HepG2 (cell line): ENCODE results near the gene H2AZ2. TPM values are rescaled to one million over a fixed set of nuclear protein-coding genes. Genes with fewer than 3 reads are reported as not detected.

ENCODE experiments used
- FIP1L1 ChIP-seq: fragments of 200-400 bp; formaldehyde crosslinking; IDR thresholded peaks from 2 replicates; pipeline ENCODE4 v1.6.1; 2018; ENCODE audit warnings: low read depth, mild to moderate bottlenecking, low read length, moderate library complexity, borderline replicate concordance; ENCODE audit not compliant: insufficient read depth
- GABPA ChIP-seq, 2 experiments: IDR thresholded peaks; 2 replicates each; pipeline ENCODE4 v1.6.1; 2011 to 2016; ENCODE audit warnings: low read depth in 2 of 2, low read length in 1 of 2, missing biosample characterization in 1 of 2, missing genetic modification characterization in 1 of 2
- KLF11 ChIP-seq: IDR thresholded peaks from 2 replicates; pipeline ENCODE4 v1.6.1; 2016; ENCODE audit warnings: missing compliant biosample characterization
- PHF8 ChIP-seq: sonication (generic); formaldehyde crosslinking; IDR thresholded peaks from 2 replicates; pipeline ENCODE4 v1.5.0; 2020; ENCODE audit warnings: missing genetic modification reagents
- SMAD1 ChIP-seq: sonication (generic); formaldehyde crosslinking; IDR thresholded peaks from 2 replicates; pipeline ENCODE4 v1.4.0; 2020; ENCODE audit warnings: missing genetic modification reagents, low read depth, mild to moderate bottlenecking, borderline replicate concordance
- SSRP1 ChIP-seq: IDR thresholded peaks from 2 replicates; pipeline ENCODE4 v1.6.1; 2016; ENCODE audit warnings: control low read depth
- XBP1 ChIP-seq: sonication (generic); formaldehyde crosslinking; IDR thresholded peaks from 2 replicates; pipeline ENCODE4 v1.5.0; 2020; ENCODE audit warnings: missing genetic modification reagents
- ZBTB1 ChIP-seq: sonication (generic); formaldehyde crosslinking; IDR thresholded peaks from 2 replicates; pipeline ENCODE4 v1.4.0; 2020; ENCODE audit warnings: missing genetic modification reagents, borderline replicate concordance
- ZNF382 ChIP-seq: sonication (generic); formaldehyde crosslinking; IDR thresholded peaks from 2 replicates; pipeline ENCODE4 v1.5.0; 2020; ENCODE audit warnings: missing genetic modification reagents, mild to moderate bottlenecking, borderline replicate concordance
- ZNF431 ChIP-seq: sonication (generic); formaldehyde crosslinking; IDR thresholded peaks from 2 replicates; pipeline ENCODE4 v1.9.0; 2022; ENCODE audit warnings: missing genetic modification reagents, low read depth, mild to moderate bottlenecking, borderline replicate concordance
- polyA plus RNA-seq, 8 experiments: library from polyadenylated mRNA; depleted of rRNA in 3 of 8; stranded (reverse) in 7 of 8; unstranded in 1 of 8; fragments of >200 nt; fragmentation: Illumina TruSeq in 4 of 8; extraction: Trizol in 4 of 8; gene quantifications; 2 replicates each; pipeline versions ENCODE4 v1.2.1 to v1.2.3, GENCODE V29; 2011 to 2016; ENCODE audit warnings: low read depth in 4 of 8, missing spikeins in 1 of 8, mixed read lengths in 1 of 8; ENCODE audit not compliant: insufficient read depth in 1 of 8
- total RNA-seq, 5 experiments: library from RNA; depleted of rRNA; stranded (reverse); fragments of >200 nt; fragmentation: Illumina TruSeq; extraction: Trizol; gene quantifications; 2 replicates each; pipeline ENCODE4 v1.2.3, GENCODE V29; 2016; ENCODE audit warnings: low read depth in 1 of 5
- TF ChIP-seq, protein P1 (sequence below): sonication (generic); formaldehyde crosslinking; conservative IDR thresholded peaks from 2 replicates; pipeline ENCODE4 v1.8.0; 2022; ENCODE audit warnings: mild to moderate bottlenecking, moderate library complexity, missing genetic modification reagents
- TF ChIP-seq, protein P2 (sequence below): fragments of 450-650 bp; IDR thresholded peaks from 2 replicates; pipeline ENCODE4 v1.6.1; 2017
- TF ChIP-seq, protein P3 (sequence below): IDR thresholded peaks from 2 replicates; pipeline ENCODE4 v1.6.1; 2012; ENCODE audit warnings: low read depth, low read length, improper control_type of control experiment
- TF ChIP-seq, protein P4 (sequence below): sonication (generic); formaldehyde crosslinking; IDR thresholded peaks from 2 replicates; pipeline ENCODE4 v1.4.0; 2020; ENCODE audit warnings: mild to moderate bottlenecking, missing genetic modification reagents, borderline replicate concordance

H2AZ2 gene
- total and polyA plus RNA-seq, 2 of the 13 experiments (the other 11 are each of a cell fraction or from before 2014, with no cell fraction given): 121 to 223 TPM

DNA sequence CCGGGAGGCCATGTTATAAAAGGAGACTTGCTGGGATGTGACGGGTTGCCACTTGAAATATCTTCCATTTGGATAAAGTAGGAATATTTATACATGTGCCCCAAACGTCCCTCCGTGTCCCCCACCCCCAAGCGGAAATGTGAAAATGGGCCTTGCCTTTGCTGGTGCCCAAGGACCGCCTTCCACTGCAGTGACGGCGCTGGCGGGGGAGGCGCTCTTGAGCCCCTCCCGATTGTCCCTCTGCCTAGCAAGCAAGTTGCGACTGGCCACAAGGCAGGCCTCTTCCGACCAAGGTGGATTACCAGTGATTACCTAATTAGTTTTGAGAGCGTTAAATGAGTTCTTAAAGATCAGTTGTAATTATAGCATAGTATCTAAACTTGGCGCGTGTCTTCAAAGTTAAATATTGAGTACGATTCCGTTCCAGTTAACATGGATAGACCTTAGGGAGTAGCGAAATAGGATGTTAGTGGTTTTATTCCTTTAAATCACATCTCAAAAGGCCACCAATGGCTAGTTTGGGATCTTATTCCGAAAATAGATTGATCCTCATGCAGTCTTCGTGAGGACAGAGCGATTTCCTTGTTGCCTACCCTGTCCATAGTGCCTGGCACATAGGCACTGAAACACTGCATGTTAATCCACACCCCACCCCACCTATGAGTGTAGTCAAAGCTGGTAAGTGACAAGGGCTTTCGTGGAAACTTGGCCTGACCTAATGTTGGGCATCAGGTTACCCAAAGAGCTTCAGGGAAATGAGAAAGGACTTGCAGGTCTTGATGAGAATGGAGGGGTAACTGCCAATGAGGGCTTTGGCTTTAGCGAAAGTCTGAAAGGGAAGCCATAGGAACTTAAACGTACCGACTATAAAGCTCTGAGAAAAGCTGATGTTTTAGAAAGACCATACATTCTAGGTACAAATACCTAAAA lies 50.3 kb downstream of the H2AZ2 start (continued):
- TF ChIP-seq, protein P1, sequence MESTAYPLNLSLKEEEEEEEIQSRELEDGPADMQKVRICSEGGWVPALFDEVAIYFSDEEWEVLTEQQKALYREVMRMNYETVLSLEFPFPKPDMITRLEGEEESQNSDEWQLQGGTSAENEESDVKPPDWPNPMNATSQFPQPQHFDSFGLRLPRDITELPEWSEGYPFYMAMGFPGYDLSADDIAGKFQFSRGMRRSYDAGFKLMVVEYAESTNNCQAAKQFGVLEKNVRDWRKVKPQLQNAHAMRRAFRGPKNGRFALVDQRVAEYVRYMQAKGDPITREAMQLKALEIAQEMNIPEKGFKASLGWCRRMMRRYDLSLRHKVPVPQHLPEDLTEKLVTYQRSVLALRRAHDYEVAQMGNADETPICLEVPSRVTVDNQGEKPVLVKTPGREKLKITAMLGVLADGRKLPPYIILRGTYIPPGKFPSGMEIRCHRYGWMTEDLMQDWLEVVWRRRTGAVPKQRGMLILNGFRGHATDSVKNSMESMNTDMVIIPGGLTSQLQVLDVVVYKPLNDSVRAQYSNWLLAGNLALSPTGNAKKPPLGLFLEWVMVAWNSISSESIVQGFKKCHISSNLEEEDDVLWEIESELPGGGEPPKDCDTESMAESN: 0 out of 2 replicates have a peak, but pooled peaks have one; percentile 52
- TF ChIP-seq SSRP1 (CRISPR knock-in tag): no peak
- 0 out of 2 replicates have a peak, but pooled peaks have one; percentile 6 for TF ChIP-seq ZNF431 (CRISPR knock-in tag)
- no peak for TF ChIP-seq ZNF382 (CRISPR knock-in tag)
- TF ChIP-seq SMAD1 (CRISPR knock-in tag): peak; percentile 41; the same call in 1 of the 2 replicates
- no peak for TF ChIP-seq ZBTB1 (CRISPR knock-in tag)
- TF ChIP-seq KLF11 (CRISPR knock-in tag): no peak
- TF ChIP-seq, protein P2, sequence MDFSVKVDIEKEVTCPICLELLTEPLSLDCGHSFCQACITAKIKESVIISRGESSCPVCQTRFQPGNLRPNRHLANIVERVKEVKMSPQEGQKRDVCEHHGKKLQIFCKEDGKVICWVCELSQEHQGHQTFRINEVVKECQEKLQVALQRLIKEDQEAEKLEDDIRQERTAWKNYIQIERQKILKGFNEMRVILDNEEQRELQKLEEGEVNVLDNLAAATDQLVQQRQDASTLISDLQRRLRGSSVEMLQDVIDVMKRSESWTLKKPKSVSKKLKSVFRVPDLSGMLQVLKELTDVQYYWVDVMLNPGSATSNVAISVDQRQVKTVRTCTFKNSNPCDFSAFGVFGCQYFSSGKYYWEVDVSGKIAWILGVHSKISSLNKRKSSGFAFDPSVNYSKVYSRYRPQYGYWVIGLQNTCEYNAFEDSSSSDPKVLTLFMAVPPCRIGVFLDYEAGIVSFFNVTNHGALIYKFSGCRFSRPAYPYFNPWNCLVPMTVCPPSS: no peak
- TF ChIP-seq GABPA (IDR thresholded peaks at IDR 0.05; ENCODE audit: low read depth, low read length): no peak
- TF ChIP-seq GABPA (CRISPR knock-in tag; IDR thresholded peaks at IDR 0.05; ENCODE audit: low read depth): peak; percentile 60
- TF ChIP-seq XBP1: no peak
- TF ChIP-seq PHF8 (CRISPR knock-in tag): peak; percentile 37
- TF ChIP-seq, protein P3, sequence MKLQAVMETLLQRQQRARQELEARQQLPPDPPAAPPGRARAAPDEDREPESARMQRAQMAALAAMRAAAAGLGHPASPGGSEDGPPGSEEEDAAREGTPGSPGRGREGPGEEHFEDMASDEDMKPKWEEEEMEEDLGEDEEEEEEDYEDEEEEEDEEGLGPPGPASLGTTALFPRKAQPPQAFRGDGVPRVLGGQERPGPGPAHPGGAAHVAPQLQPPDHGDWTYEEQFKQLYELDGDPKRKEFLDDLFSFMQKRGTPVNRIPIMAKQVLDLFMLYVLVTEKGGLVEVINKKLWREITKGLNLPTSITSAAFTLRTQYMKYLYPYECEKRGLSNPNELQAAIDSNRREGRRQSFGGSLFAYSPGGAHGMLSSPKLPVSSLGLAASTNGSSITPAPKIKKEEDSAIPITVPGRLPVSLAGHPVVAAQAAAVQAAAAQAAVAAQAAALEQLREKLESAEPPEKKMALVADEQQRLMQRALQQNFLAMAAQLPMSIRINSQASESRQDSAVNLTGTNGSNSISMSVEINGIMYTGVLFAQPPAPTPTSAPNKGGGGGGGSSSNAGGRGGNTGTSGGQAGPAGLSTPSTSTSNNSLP: no peak
- TF ChIP-seq FIP1L1: no peak
- TF ChIP-seq, protein P4, sequence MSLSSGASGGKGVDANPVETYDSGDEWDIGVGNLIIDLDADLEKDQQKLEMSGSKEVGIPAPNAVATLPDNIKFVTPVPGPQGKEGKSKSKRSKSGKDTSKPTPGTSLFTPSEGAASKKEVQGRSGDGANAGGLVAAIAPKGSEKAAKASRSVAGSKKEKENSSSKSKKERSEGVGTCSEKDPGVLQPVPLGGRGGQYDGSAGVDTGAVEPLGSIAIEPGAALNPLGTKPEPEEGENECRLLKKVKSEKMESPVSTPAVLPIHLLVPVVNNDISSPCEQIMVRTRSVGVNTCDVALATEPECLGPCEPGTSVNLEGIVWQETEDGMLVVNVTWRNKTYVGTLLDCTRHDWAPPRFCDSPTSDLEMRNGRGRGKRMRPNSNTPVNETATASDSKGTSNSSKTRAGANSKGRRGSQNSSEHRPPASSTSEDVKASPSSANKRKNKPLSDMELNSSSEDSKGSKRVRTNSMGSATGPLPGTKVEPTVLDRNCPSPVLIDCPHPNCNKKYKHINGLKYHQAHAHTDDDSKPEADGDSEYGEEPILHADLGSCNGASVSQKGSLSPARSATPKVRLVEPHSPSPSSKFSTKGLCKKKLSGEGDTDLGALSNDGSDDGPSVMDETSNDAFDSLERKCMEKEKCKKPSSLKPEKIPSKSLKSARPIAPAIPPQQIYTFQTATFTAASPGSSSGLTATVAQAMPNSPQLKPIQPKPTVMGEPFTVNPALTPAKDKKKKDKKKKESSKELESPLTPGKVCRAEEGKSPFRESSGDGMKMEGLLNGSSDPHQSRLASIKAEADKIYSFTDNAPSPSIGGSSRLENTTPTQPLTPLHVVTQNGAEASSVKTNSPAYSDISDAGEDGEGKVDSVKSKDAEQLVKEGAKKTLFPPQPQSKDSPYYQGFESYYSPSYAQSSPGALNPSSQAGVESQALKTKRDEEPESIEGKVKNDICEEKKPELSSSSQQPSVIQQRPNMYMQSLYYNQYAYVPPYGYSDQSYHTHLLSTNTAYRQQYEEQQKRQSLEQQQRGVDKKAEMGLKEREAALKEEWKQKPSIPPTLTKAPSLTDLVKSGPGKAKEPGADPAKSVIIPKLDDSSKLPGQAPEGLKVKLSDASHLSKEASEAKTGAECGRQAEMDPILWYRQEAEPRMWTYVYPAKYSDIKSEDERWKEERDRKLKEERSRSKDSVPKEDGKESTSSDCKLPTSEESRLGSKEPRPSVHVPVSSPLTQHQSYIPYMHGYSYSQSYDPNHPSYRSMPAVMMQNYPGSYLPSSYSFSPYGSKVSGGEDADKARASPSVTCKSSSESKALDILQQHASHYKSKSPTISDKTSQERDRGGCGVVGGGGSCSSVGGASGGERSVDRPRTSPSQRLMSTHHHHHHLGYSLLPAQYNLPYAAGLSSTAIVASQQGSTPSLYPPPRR: 0 out of 2 replicates have a peak, but pooled peaks have one; percentile 37
